ENCODE data around the gene BNIPL.

The BNIPL gene

GRCh38 chr1:151049458-151049857 lies 13.1 kb downstream of the BNIPL start:
- H3K27ac ChIP-seq (ENCODE audit: low read depth, low read length): no peak overlapping the region
- peaks cover 6% of the 10 kb centered on the region for H3K4me1 ChIP-seq (ENCODE audit: control insufficient read depth, insufficient read depth, low read length)
- peaks cover 20% of the 10 kb centered on the region for H3K36me3 ChIP-seq (ENCODE audit: control insufficient read depth, insufficient read depth, low read length)
- H3K27me3 ChIP-seq (ENCODE audit: control insufficient read depth, insufficient read depth, low read length): no peaks in the 10 kb centered on the region
- H3K4me3 ChIP-seq (ENCODE audit: low read length): no peak overlapping the region
- H3K9ac ChIP-seq (ENCODE audit: low read length): no peak overlapping the region

- Histone ChIP-seq H3K36me3 (ENCODE audit: control insufficient read depth, insufficient read depth, low read length) (peaks cover 25% of the 10 kb centered on the region), H3K9ac (ENCODE audit: low read length) (no peak overlapping the region), H3K4me1 (ENCODE audit: control insufficient read depth, insufficient read depth, low read length) (peaks cover 6% of the 10 kb centered on the region), H3K27me3 (ENCODE audit: control insufficient read depth, insufficient read depth, low read length) (no peaks in the 10 kb centered on the region), H3K27ac (ENCODE audit: low read depth, low read length) (no peak overlapping the region), H3K4me3 (ENCODE audit: low read length) (no peak overlapping the region)
These were observed 13.8 kb downstream of the BNIPL start for GRCh38 chr1:151050051-151050688.

GRCh38 chr1:151051356-151052009 lies 15.1 kb downstream of the BNIPL start:
- Histone ChIP-seq H3K27ac (ENCODE audit: low read depth, low read length) (no peak overlapping the region), H3K9ac (ENCODE audit: low read length) (no peak overlapping the region), H3K4me3 (ENCODE audit: low read length) (no peak overlapping the region), H3K27me3 (ENCODE audit: control insufficient read depth, insufficient read depth, low read length) (no peaks in the 10 kb centered on the region), H3K4me1 (ENCODE audit: control insufficient read depth, insufficient read depth, low read length) (peaks cover 6% of the 10 kb centered on the region), H3K36me3 (ENCODE audit: control insufficient read depth, insufficient read depth, low read length) (peaks cover 31% of the 10 kb centered on the region)

GRCh38 chr1:151054971-151055547 lies 18.7 kb downstream of the BNIPL start:
- Histone ChIP-seq H3K36me3 (ENCODE audit: control insufficient read depth, insufficient read depth, low read length) (peaks cover 31% of the 10 kb centered on the region), H3K27ac (ENCODE audit: low read depth, low read length) (no peak overlapping the region), H3K9ac (ENCODE audit: low read length) (no peak overlapping the region), H3K4me3 (ENCODE audit: low read length) (no peak overlapping the region), H3K4me1 (ENCODE audit: control insufficient read depth, insufficient read depth, low read length) (peaks cover 7% of the 10 kb centered on the region), H3K27me3 (ENCODE audit: control insufficient read depth, insufficient read depth, low read length) (no peaks in the 10 kb centered on the region)

DNA sequence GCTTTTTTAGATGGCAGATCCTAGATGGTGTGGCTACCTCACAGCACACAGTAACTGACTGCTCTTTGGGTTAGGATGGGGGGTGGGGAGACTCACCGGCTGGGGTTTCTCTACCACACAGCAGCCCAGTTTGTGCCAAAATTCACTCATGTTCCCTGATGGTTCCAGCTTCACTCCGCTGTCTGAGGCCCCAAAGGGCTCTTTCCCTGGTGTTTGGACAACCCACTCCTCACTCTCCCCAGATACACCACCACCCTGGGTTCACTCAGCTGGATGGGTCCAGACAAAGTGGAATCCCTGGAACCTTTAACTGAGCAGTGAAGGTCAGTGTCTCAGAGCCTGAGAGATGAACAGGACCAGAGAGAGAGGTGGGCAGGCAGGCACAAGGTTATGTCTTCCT lies 19.2 kb downstream of the BNIPL start:
- peaks cover 31% of the 10 kb centered on the region for H3K36me3 ChIP-seq (ENCODE audit: control insufficient read depth, insufficient read depth, low read length)
- H3K4me1 ChIP-seq (ENCODE audit: control insufficient read depth, insufficient read depth, low read length): peaks cover 7% of the 10 kb centered on the region
- H3K9ac ChIP-seq (ENCODE audit: low read length): no peak overlapping the region
- H3K4me3 ChIP-seq (ENCODE audit: low read length): peak overlapping the region; percentile 45
- no peaks in the 10 kb centered on the region for H3K27me3 ChIP-seq (ENCODE audit: control insufficient read depth, insufficient read depth, low read length)
- no peak overlapping the region for H3K27ac ChIP-seq (ENCODE audit: low read depth, low read length)

DNA sequence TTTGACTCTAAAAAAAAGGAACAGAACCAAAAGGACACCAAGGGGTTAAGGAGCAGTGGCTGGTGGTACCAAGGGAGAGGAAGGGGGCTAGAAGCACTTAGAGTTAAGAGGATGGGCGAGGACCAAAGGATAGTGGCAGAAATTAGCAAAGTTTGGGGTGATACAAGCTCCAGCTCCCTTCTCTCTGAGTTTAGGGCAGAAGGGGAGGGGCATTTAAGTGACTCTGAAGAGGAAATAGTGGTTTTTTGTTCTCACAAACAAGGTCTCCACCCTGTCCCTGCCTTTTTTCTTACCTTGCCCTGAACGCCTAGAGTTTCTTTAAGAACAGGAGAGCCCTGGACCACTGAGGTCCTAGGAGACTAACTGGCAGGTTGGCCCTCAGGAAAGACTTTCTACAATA lies 19.8 kb downstream of the BNIPL start:
- H3K36me3 ChIP-seq (ENCODE audit: control insufficient read depth, insufficient read depth, low read length): peaks cover 31% of the 10 kb centered on the region
- no peak overlapping the region for H3K9ac ChIP-seq (ENCODE audit: low read length)
- no peak overlapping the region for H3K27ac ChIP-seq (ENCODE audit: low read depth, low read length)
- H3K4me3 ChIP-seq (ENCODE audit: low read length): peak overlapping the region; percentile 45
- peaks cover 7% of the 10 kb centered on the region for H3K4me1 ChIP-seq (ENCODE audit: control insufficient read depth, insufficient read depth, low read length)
- no peaks in the 10 kb centered on the region for H3K27me3 ChIP-seq (ENCODE audit: control insufficient read depth, insufficient read depth, low read length)

DNA sequence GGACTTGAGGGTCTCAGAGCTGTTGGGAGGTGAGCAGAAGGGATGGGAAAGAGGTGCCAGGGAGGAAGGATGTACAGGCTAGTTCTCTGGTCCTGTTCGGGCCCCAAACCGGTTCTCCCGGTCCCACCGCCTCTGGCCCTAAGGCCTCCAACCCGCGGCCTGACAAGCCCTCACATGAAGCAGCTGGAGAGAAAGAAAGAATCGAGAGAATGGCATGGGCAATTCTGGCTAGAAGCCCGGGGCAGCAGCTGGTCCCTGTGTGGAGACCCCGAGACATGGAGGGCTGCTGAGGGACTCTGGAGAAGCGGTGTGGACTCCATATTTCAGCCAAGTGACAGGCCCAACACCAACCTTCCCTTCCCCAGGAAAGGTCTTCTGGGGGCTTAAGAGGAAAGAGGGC lies 22.3 kb downstream of the BNIPL start:
- peak overlapping the region; percentile 94 for H3K4me3 ChIP-seq (ENCODE audit: low read length)
- peak overlapping the region; percentile 96 for H3K27ac ChIP-seq (ENCODE audit: low read depth, low read length)
- H3K36me3 ChIP-seq (ENCODE audit: control insufficient read depth, insufficient read depth, low read length): peaks cover 19% of the 10 kb centered on the region
- peak overlapping the region; percentile 96 for H3K9ac ChIP-seq (ENCODE audit: low read length)
- no peaks in the 10 kb centered on the region for H3K27me3 ChIP-seq (ENCODE audit: control insufficient read depth, insufficient read depth, low read length)
- peaks cover 7% of the 10 kb centered on the region for H3K4me1 ChIP-seq (ENCODE audit: control insufficient read depth, insufficient read depth, low read length)

- Histone ChIP-seq H3K27me3 (ENCODE audit: control insufficient read depth, insufficient read depth, low read length) (no peaks in the 10 kb centered on the region), H3K4me1 (ENCODE audit: control insufficient read depth, insufficient read depth, low read length) (peaks cover 7% of the 10 kb centered on the region), H3K9ac (ENCODE audit: low read length) (peak within 1 kb of the TSS; percentile 96), H3K4me3 (ENCODE audit: low read length) (peak within 1 kb of the TSS; percentile 94), H3K27ac (ENCODE audit: low read depth, low read length) (peak within 1 kb of the TSS; percentile 96), H3K36me3 (ENCODE audit: control insufficient read depth, insufficient read depth, low read length) (peaks cover 13% of the 10 kb centered on the region)
These were observed 23.0 kb downstream of the BNIPL start, which contains the start of gene CDC42SE1 for GRCh38 chr1:151059109-151060006. CDC42SE1 (minus strand) TSS chr1:151059622; CDS start chr1:151055730, 3,892 bp downstream.

- Histone ChIP-seq H3K4me3 (ENCODE audit: low read length) (peak within 1 kb of the TSS; percentile 94), H3K9ac (ENCODE audit: low read length) (peak within 1 kb of the TSS; percentile 96), H3K4me1 (ENCODE audit: control insufficient read depth, insufficient read depth, low read length) (peaks cover 7% of the 10 kb centered on the region), H3K27me3 (ENCODE audit: control insufficient read depth, insufficient read depth, low read length) (no peaks in the 10 kb centered on the region), H3K27ac (ENCODE audit: low read depth, low read length) (peak within 1 kb of the TSS; percentile 96), H3K36me3 (ENCODE audit: control insufficient read depth, insufficient read depth, low read length) (peaks cover 6% of the 10 kb centered on the region)
These were observed 23.7 kb downstream of the BNIPL start, which contains the start of gene MLLT11 for GRCh38 chr1:151060007-151060656. MLLT11 (plus strand) TSS chr1:151060397; CDS start chr1:151067225, 6,828 bp downstream.

DNA sequence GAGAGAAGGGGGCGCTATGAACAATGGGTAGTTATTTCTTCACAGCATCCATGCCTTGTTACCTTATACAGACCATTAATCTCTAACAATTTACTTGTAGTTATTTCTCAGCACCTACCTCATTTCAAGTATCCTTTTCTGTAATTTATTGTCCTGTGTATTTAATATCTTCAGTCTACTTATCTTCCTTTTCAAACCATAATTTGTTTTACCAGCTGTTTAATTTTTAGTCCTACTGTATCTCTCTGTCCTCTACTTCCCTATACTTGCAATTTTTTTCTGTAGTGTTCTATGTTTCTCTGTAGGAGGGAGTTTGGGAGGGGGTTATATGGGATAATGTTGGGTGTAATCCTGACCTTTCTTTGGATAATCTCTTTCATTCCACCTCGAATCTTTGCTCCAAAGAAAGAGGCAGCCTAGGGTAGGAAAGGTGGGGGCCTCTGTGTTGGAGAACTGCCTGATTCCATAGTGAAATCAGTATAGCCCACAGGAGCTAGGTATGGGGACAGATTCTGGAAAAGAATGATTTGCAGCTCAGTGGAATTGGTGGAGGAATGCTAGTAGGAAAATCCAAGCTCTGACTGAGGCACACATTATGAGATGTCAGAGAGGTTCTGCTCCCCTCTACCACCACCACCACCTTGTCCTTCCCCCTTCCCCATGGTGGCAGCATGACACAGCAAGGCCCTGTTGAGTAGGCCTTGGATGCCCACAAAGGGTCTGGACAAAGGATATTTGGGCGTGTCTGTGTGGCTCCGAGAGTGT lies 24.5 kb downstream of the BNIPL start:
- H3K9ac ChIP-seq (ENCODE audit: low read length): no peak overlapping the region
- peak overlapping the region; percentile 94 for H3K4me3 ChIP-seq (ENCODE audit: low read length)
- H3K36me3 ChIP-seq (ENCODE audit: control insufficient read depth, insufficient read depth, low read length): no peaks in the 10 kb centered on the region
- H3K27ac ChIP-seq (ENCODE audit: low read depth, low read length): peak overlapping the region; percentile 41
- no peaks in the 10 kb centered on the region for H3K27me3 ChIP-seq (ENCODE audit: control insufficient read depth, insufficient read depth, low read length)
- H3K4me1 ChIP-seq (ENCODE audit: control insufficient read depth, insufficient read depth, low read length): peaks cover 7% of the 10 kb centered on the region

DNA sequence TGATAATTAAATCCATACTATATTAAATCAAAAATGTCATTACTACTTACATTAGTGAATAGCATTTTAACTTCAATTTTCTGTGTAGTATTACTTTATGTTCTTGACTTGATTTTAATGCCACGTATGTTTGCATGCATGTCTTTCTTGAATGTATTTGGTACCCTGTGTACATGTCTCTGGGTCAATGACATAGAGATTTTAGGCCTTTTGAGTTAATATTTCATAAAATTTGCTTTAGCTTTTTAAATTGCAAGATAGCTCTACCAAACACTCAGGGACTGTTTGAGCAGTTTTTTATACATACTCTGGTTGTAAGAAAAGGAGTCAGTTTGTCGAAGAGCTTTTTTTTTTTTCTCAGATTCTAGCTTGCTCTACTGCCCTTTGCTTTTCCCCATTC lies 25.3 kb downstream of the BNIPL start:
- H3K9ac ChIP-seq (ENCODE audit: low read length): no peak overlapping the region
- H3K36me3 ChIP-seq (ENCODE audit: control insufficient read depth, insufficient read depth, low read length): no peaks in the 10 kb centered on the region
- H3K27me3 ChIP-seq (ENCODE audit: control insufficient read depth, insufficient read depth, low read length): no peaks in the 10 kb centered on the region
- H3K4me1 ChIP-seq (ENCODE audit: control insufficient read depth, insufficient read depth, low read length): peaks cover 7% of the 10 kb centered on the region
- H3K4me3 ChIP-seq (ENCODE audit: low read length): no peak overlapping the region
- H3K27ac ChIP-seq (ENCODE audit: low read depth, low read length): no peak overlapping the region
